Pancreas (tissue), 10 donors: ENCODE results near the gene PTPN6. TPM values are rescaled to one million over a fixed set of nuclear protein-coding genes. Genes with fewer than 3 reads are reported as not detected.

Source experiments
- ATAC-seq, 4 donors: fragments of 200-7000 bp; cut with Tn5 transposase; one replicate each; pipeline versions ENCODE4 v1.8.0 to v1.9.1; 2020; ENCODE audit warnings: mild to moderate bottlenecking in 4 of 4, moderate library complexity in 4 of 4
- DNase-seq, 6 donors: peaks; one replicate each; pipeline ENCODE4 v3.0.0-alpha.2; 2020
- FAIRE-seq: peaks from 2 replicates; lab custom pipeline; 2012; peaks lifted over from hg19 to GRCh38; lab: Jason Lieb, UNC
- H3K27ac ChIP-seq, 4 donors: fragments of 200-600 bp; sonication (generic); 1 replicate in 3 of 4; 2 replicates in 1 of 4; pipeline versions ENCODE4 v1.5.0 to v1.8.0; 2020
- H3K27me3 ChIP-seq, 4 donors: fragments of 200-600 bp; one replicate each; pipeline ENCODE4 v1.8.0; 2021
- H3K36me3 ChIP-seq, 3 donors: fragments of 200-600 bp; sonication (generic) in 1 of 3; one replicate each; pipeline versions ENCODE4 v1.5.0 to v1.8.0; 2020 to 2021
- H3K4me1 ChIP-seq, 3 donors: fragments of 200-600 bp; one replicate each; pipeline ENCODE4 v1.8.0; 2021
- H3K4me3 ChIP-seq, 4 donors: fragments of 200-600 bp; sonication (generic) in 2 of 4; one replicate each; pipeline versions ENCODE4 v1.5.0 to v1.8.0; 2020 to 2021
- H3K9me3 ChIP-seq, 4 donors: fragments of 200-600 bp; one replicate each; pipeline ENCODE4 v1.8.0; 2021
- CTCF ChIP-seq, 4 donors: fragments of 200-600 bp; sonication (generic) in 3 of 4; IDR thresholded peaks; one replicate each; pipeline versions ENCODE4 v1.5.0 to v1.8.0; 2021; ENCODE audit warnings: antibody characterized with exemption in 4 of 4
- WGBS, 2 donors: extraction: QIAGEN DNeasy Blood & Tissue Kit; methylation state at CpG; one replicate each; pipeline ENCODE4 v1.1.7; 2013; 5-methylcytosine and 5-hydroxymethylcytosine counted together
- intact Hi-C, 3 donors: fragments of 100-400 bp; cut with DNase I; formaldehyde crosslinking; loops; one replicate each; pipeline versions ENCODE4 v1.11.1 to v1.14.2; 2022
- polyA plus RNA-seq, 2 donors: library from polyadenylated mRNA; stranded (reverse); fragments of 200-250 nt; gene quantifications; one replicate each; pipeline ENCODE4 v1.2.3, GENCODE V29; 2013
- total RNA-seq, 6 donors: library from RNA; stranded (reverse); fragmentation: NEBNext Ultra II Directional in 4 of 6; extraction: Animal tissue kit (Norgen Biotek cat#: 25700) in 4 of 6; gene quantifications; one replicate each; pipeline versions ENCODE4 v1.2.1 to v1.2.4, GENCODE V29; 2021 to 2023
- donor health status: healthy with polysubstance abuse.
- donor health status: DM: no; HTN: no; CAD: no; lungs with moderate emphysema.
- donor health status: DM: no; HTN: no; CAD: no.
- donor health status: control.
- donor health status: control.
- donor health status: Bipolar disorder and iron deficiency.
- donor health status: DM: yes; HTN: yes; CAD: no.
- donor health status: DM: no; HTN: no; CAD: no.
- donor health status: DM: no; HTN: no; CAD: no.
- donor health status: DM: yes; HTN: yes; CAD: no.

The PTPN6 gene
- total and polyA plus RNA-seq, 8 donors, result 13.3 to 53.1 (median 20.3) TPM

DNA sequence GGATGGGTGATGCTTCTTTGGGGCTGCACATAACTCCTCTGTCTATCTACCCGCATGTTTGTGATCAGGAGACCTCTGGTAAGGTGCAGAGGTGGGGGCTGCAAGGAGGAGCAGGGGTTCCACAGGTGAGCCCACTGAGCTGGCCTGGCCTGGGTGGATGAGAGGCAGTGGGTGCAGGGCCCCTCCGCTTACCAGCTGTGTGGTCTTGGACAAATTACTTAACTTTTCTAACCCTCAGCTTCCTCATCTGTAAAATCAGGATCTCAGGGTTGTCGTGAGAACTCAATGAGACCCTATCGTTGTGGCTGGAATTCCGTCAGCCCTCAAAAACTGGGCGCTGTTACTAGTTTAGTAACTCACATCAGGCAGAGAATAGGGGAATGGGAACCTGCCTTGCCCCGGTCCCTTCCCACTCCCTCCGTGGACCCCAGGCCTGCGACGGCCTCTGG is 7.5 kb downstream of the PTPN6 start:
- WGBS, 2 donors, result 85 to 87% methylated on average over 10 of the region's 10 CpGs
- H3K4me3 ChIP-seq, result no peak overlapping the region
- peak overlapping the region in 2 of 4 donors; percentile 2 to 26 for H3K27ac ChIP-seq
- H3K36me3 ChIP-seq, result no peaks in the 10 kb centered on the region
- intact Hi-C loops, result no loop called here
- no peak for TF ChIP-seq CTCF (IDR thresholded peaks at IDR 0.05)
- DNase-seq (peak in 1 of 6 donors; percentile 13), FAIRE-seq (no peak), ATAC-seq (no peak)
- no peaks in the 10 kb centered on the region for H3K9me3 ChIP-seq
- H3K4me1 ChIP-seq, result peaks cover 0 to 20% (median 14%) of the 10 kb centered on the region in 3 donors
- H3K27me3 ChIP-seq, result no peaks in the 10 kb centered on the region

DNA sequence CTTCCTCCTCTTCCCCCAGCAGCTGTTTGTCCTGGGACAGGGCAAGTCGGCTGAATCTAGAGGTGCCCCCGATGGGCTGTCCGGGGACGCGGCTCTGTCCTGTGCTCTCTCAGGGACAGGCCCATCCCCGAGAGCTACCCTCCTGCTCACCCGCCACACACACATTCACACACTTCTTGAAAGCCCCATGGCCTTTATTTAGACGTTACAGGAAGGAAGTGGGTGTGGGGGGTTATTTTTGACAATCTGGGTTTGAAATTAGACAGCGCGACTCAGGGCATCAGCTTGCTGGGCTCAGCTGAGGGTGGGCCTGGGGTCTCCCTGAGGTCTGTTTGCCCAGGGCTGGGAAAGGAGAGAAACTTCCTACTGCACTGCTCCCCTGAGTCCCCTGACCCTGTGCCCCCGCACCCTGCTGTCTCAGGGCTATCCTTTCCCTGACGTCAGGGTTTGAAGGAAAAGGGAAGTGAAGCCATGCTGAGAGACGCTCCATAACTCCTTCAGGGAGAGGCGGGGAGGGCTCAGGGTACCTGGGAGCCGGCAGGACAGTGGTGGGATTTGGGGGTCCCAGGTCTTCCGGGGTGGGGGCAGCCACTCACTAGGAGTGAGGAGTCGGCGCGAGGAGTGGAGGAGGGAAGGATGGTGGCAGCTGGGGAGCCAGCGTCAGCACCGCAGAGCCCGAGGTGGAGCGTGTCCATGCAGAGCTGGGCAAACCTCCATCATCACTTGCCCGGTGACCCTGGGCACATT is 8.1 kb downstream of the PTPN6 start:
- ATAC-seq, result no peak
- WGBS, 2 donors, result 83 to 88% methylated on average over 24 of the region's 24 CpGs
- Histone ChIP-seq H3K27me3 (no peaks in the 10 kb centered on the region), H3K4me3 (no peak overlapping the region), H3K9me3 (no peaks in the 10 kb centered on the region), H3K36me3 (no peaks in the 10 kb centered on the region), H3K4me1 (peaks cover 0 to 20% (median 14%) of the 10 kb centered on the region in 3 donors), H3K27ac (peak overlapping the region in 2 of 4 donors; percentile 2 to 26)
- intact Hi-C loops, result no loop called here
- TF ChIP-seq CTCF (IDR thresholded peaks at IDR 0.05), result no peak
- no peak for FAIRE-seq
- peak in 4 of 6 donors; percentile 36 to 75 (median 46) for DNase-seq

- Histone ChIP-seq H3K9me3 (no peaks in the 10 kb centered on the region), H3K36me3 (no peaks in the 10 kb centered on the region), H3K4me3 (no peak overlapping the region), H3K4me1 (peaks cover 3 to 27% (median 14%) of the 10 kb centered on the region in 3 donors), H3K27ac (peak overlapping the region in 2 of 4 donors; percentile 2 to 26), H3K27me3 (no peaks in the 10 kb centered on the region)
- ATAC-seq (no peak), DNase-seq (peak in 3 of 6 donors; percentile 19 to 63 (median 49)), FAIRE-seq (no peak)
- no peak for TF ChIP-seq CTCF (IDR thresholded peaks at IDR 0.05)
- intact Hi-C loops, result no loop called here
- 91 to 93% methylated on average over 25 to 26 of the region's 26 CpGs for WGBS, 2 donors
Measured at GRCh38 chr12:6959805-6960592, 8.8 kb downstream of the PTPN6 start.

GRCh38 chr12:6960593-6961277 is 9.6 kb downstream of the PTPN6 start:
- ATAC-seq, result no peak
- intact Hi-C loops, result no loop called here
- Histone ChIP-seq H3K4me1 (peaks cover 9 to 33% (median 21%) of the 10 kb centered on the region in 3 donors), H3K9me3 (no peaks in the 10 kb centered on the region), H3K36me3 (no peaks in the 10 kb centered on the region), H3K27me3 (no peaks in the 10 kb centered on the region), H3K27ac (peak overlapping the region; percentile 88 to 97 (median 94)), H3K4me3 (peak overlapping the region in 2 of 4 donors; percentile 69 to 79)
- peak in 3 of 6 donors; percentile 33 to 72 (median 42) for DNase-seq
- FAIRE-seq, result no peak
- no peak for TF ChIP-seq CTCF (IDR thresholded peaks at IDR 0.05)
- 75 to 79% methylated on average over 13 of the region's 13 CpGs for WGBS, 2 donors
